Neutrophil (primary cell): ENCODE data around the gene TOB1.
"Not testable (repeated sequence)": the region's sequence is repeated elsewhere in the genome, so short reads cannot be mapped to it uniquely, and the experiment has no call there.

Source experiments
- H3K27ac ChIP-seq: fragments of 200-600 bp; sonication (generic); 2 replicates; pipeline ENCODE4 v1.5.1; 2016; ENCODE audit warnings: mild to moderate bottlenecking, moderate library complexity
- H3K27me3 ChIP-seq: fragments of 200-600 bp; sonication (generic); 2 replicates; pipeline ENCODE4 v1.6.0; 2016; ENCODE audit warnings: mild to moderate bottlenecking
- H3K36me3 ChIP-seq: fragments of 200-600 bp; sonication (generic); 2 replicates; pipeline ENCODE4 v1.5.1; 2017
- H3K4me1 ChIP-seq, 2 experiments: fragments of 200-600 bp in 1 of 2; sonication (generic) in 1 of 2; 1 replicate in 1 of 2; 2 replicates in 1 of 2; pipeline versions ENCODE4 v1.5.1 to v1.6.1; 2013 to 2016; ENCODE audit warnings: low read depth in 1 of 2, low read length in 1 of 2, mild to moderate bottlenecking in 1 of 2, moderate library complexity in 1 of 2; ENCODE audit not compliant: control insufficient read depth in 1 of 2, insufficient read depth in 1 of 2
- H3K4me3 ChIP-seq, 2 experiments: fragments of 200-600 bp in 1 of 2; sonication (generic) in 1 of 2; 1 replicate in 1 of 2; 2 replicates in 1 of 2; pipeline ENCODE4 v1.5.1; 2013 to 2016; ENCODE audit warnings: low read depth in 1 of 2, low read length in 1 of 2, mild to moderate bottlenecking in 1 of 2, moderate library complexity in 1 of 2
- H3K9me3 ChIP-seq: fragments of 200-600 bp; sonication (generic); 2 replicates; pipeline ENCODE4 v1.5.1; 2016
- TF ChIP-seq, protein P1 (sequence below): fragments of 200-600 bp; sonication (generic); IDR thresholded peaks from 2 replicates; pipeline ENCODE4 v1.5.1; 2016; ENCODE audit warnings: antibody characterized with exemption

The TOB1 gene

GRCh38 chr17:50877838-50878237 lies 11.7 kb upstream of the TOB1 start:
- Histone ChIP-seq H3K27ac (no peak overlapping the region), H3K36me3 (no peaks in the 10 kb centered on the region), H3K27me3 (no peaks in the 10 kb centered on the region), H3K4me1 (peaks cover 6% of the 10 kb centered on the region in 2 experiments), H3K9me3 (no peaks in the 10 kb centered on the region), H3K4me3 (no peak overlapping the region)
- TF ChIP-seq, protein P1, sequence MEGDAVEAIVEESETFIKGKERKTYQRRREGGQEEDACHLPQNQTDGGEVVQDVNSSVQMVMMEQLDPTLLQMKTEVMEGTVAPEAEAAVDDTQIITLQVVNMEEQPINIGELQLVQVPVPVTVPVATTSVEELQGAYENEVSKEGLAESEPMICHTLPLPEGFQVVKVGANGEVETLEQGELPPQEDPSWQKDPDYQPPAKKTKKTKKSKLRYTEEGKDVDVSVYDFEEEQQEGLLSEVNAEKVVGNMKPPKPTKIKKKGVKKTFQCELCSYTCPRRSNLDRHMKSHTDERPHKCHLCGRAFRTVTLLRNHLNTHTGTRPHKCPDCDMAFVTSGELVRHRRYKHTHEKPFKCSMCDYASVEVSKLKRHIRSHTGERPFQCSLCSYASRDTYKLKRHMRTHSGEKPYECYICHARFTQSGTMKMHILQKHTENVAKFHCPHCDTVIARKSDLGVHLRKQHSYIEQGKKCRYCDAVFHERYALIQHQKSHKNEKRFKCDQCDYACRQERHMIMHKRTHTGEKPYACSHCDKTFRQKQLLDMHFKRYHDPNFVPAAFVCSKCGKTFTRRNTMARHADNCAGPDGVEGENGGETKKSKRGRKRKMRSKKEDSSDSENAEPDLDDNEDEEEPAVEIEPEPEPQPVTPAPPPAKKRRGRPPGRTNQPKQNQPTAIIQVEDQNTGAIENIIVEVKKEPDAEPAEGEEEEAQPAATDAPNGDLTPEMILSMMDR: no peak

DNA sequence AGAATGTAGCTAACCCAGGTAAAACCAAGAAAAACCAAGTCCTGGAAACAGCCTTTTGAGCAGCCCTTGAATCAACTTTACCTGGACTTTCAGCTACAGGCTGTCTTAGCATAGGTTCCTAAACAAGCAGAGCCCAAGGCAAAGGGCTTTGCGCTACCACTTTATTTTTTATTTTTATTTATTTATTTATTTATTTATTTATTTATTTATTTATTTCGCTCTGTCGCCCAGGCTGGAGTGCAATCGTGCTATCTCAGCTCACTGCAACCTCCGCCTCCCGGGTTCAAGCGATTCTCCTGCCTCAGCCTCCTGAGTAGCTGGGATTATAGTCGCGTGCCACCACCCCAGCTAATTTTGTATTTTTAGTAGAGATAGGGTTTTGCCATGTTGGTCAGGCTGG lies 10.9 kb upstream of the TOB1 start:
- not testable (repeated sequence) for H3K9me3 ChIP-seq, H3K27ac ChIP-seq, H3K36me3 ChIP-seq, H3K27me3 ChIP-seq, H3K4me3 ChIP-seq
- peaks cover 14% of the 10 kb centered on the region in 2 experiments for H3K4me1 ChIP-seq

- TF ChIP-seq, protein P1: no peak
- H3K27ac ChIP-seq: no peak overlapping the region
- H3K9me3 ChIP-seq: no peaks in the 10 kb centered on the region
- H3K27me3 ChIP-seq: no peaks in the 10 kb centered on the region
- peaks cover 31 to 32% of the 10 kb centered on the region in 2 experiments for H3K4me1 ChIP-seq
- no peak overlapping the region for H3K4me3 ChIP-seq
- H3K36me3 ChIP-seq: no peaks in the 10 kb centered on the region
These were observed 8.9 kb upstream of the TOB1 start for GRCh38 chr17:50875074-50875473.

GRCh38 chr17:50872710-50873424 lies 6.7 kb upstream of the TOB1 start:
- H3K27ac ChIP-seq: peak overlapping the region; percentile 59
- H3K36me3 ChIP-seq: no peaks in the 10 kb centered on the region
- TF ChIP-seq, protein P1: no peak
- no peaks in the 10 kb centered on the region for H3K27me3 ChIP-seq
- no peak overlapping the region for H3K4me3 ChIP-seq
- H3K4me1 ChIP-seq: peaks cover 40 to 43% of the 10 kb centered on the region in 2 experiments
- no peaks in the 10 kb centered on the region for H3K9me3 ChIP-seq

DNA sequence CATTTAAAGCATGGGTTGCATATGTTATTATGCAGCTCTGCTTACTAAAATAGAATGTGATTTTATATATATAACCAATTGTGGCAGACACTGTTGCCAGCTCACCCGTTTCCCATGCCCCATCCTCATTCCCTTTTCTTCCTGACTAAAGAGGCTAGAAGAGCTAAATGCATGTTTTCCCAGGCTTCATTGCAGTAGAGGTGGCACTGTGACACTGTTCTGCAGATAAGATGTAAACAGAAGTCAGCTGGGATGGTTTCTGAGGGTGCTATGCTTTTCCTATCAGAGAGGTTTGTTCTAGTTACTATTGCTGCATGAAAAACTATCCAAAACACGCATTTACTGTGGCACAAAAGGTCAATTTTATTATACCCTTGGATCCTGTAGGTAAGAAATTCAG lies 5.7 kb upstream of the TOB1 start:
- Histone ChIP-seq H3K4me3 (no peak overlapping the region), H3K4me1 (peaks cover 46 to 50% of the 10 kb centered on the region in 2 experiments)

DNA sequence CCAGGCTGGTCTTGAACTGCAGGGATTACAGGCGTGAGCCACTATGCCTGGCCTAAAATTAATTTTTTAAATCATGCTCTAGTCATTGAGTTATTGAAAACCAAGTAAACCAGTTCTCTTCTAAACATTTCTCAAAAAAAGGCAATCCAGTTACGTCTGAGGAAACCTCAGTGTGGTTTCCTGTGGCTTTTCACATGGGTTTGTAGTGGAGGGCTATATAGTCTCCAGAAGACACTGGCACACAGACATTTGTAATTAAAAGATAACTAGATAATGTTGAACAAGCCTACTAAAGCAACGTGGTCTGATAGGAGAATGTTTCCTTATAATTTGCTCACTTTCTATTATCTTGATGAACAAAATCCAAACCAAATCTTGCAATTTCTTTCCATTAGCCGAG lies 5.2 kb upstream of the TOB1 start:
- no peaks in the 10 kb centered on the region for H3K27me3 ChIP-seq
- H3K27ac ChIP-seq: peak overlapping the region; percentile 59
- no peaks in the 10 kb centered on the region for H3K9me3 ChIP-seq
- TF ChIP-seq, protein P1: no peak
- no peaks in the 10 kb centered on the region for H3K36me3 ChIP-seq
- H3K4me3 ChIP-seq: no peak overlapping the region
- peaks cover 46 to 51% of the 10 kb centered on the region in 2 experiments for H3K4me1 ChIP-seq

More for the DNA sequence above, 5.7 kb upstream of the TOB1 start:
- TF ChIP-seq, protein P1: no peak
- no peaks in the 10 kb centered on the region for H3K36me3 ChIP-seq
- H3K27ac ChIP-seq: peak overlapping the region; percentile 59
- no peaks in the 10 kb centered on the region for H3K27me3 ChIP-seq
- no peaks in the 10 kb centered on the region for H3K9me3 ChIP-seq
